ENCODE measurements around the gene INSRR. TPM values are rescaled to one million over a fixed set of nuclear protein-coding genes. Genes with fewer than 3 reads are reported as not detected.

INSRR gene
- total and polyA plus RNA-seq, 9 of the 15 experiments (the other 6 are each of a cell fraction or from before 2014, with no cell fraction given), result 0.03 to 0.18 (median 0.06) TPM; not detected in 3

GRCh38 chr1:156869455-156869854, 10.5 kb upstream of the INSRR start (continued):
- peak; percentile 66 for TF ChIP-seq CCNT2 (IDR thresholded peaks at IDR 0.05; ENCODE audit: borderline replicate concordance, extremely low read depth, insufficient read length, low read depth, low read length)
- TF ChIP-seq HDAC1 (IDR thresholded peaks at IDR 0.05), result peak in 1 of 2 experiments; percentile 33; a peak in 1 of 4 replicates
- peak; percentile 34; the same call in 1 of the 2 replicates for TF ChIP-seq ZFX (CRISPR knock-in tag; IDR thresholded peaks at IDR 0.05)
- TF ChIP-seq SRSF3 (IDR thresholded peaks at IDR 0.05; ENCODE audit: insufficient read depth, low read length), result no peak
- TF ChIP-seq MTA3 (IDR thresholded peaks at IDR 0.05; ENCODE audit: borderline replicate concordance), result 0 out of 2 replicates have a peak, but pooled peaks have one; percentile 23
- TF ChIP-seq SOX6 (IDR thresholded peaks at IDR 0.05), result peak; percentile 84
- no peak for TF ChIP-seq ZBTB43 (CRISPR knock-in tag; IDR thresholded peaks at IDR 0.05)
- TF ChIP-seq MGA (IDR thresholded peaks at IDR 0.05), result no peak
- TF ChIP-seq ZNF408 (CRISPR knock-in tag; IDR thresholded peaks at IDR 0.05; ENCODE audit: low read depth), result no peak
- TF ChIP-seq ZNF133 (CRISPR knock-in tag; IDR thresholded peaks at IDR 0.05), result no peak
- no peak for TF ChIP-seq ZKSCAN8 (CRISPR knock-in tag; IDR thresholded peaks at IDR 0.05)
- no peak for TF ChIP-seq ZNF232 (CRISPR knock-in tag; IDR thresholded peaks at IDR 0.05)
- TF ChIP-seq ZNF277 (CRISPR knock-in tag; IDR thresholded peaks at IDR 0.05; ENCODE audit: borderline replicate concordance), result no peak
- peak; percentile 46 to 56; a peak in 2 of 4 replicates for TF ChIP-seq KDM1A (IDR thresholded peaks at IDR 0.05)
- TF ChIP-seq SMARCA4 (IDR thresholded peaks at IDR 0.05), result peak; percentile 75
- no peak for TF ChIP-seq TAF15 (IDR thresholded peaks at IDR 0.05; ENCODE audit: low read depth, low read length)

Data from K562 (cell line).